HG03575 (cell line): ENCODE measurements around the gene TMEM63C.

Source experiments
- ATAC-seq: cut with Tn5 transposase; IDR thresholded peaks from one replicate; pipeline ENCODE4 v1.9.1; 2021; ENCODE audit not compliant: unreplicated experiment, insufficient number of reproducible peaks, low FRiP score; ENCODE audit errors: extremely low read depth

TMEM63C gene, protein sequence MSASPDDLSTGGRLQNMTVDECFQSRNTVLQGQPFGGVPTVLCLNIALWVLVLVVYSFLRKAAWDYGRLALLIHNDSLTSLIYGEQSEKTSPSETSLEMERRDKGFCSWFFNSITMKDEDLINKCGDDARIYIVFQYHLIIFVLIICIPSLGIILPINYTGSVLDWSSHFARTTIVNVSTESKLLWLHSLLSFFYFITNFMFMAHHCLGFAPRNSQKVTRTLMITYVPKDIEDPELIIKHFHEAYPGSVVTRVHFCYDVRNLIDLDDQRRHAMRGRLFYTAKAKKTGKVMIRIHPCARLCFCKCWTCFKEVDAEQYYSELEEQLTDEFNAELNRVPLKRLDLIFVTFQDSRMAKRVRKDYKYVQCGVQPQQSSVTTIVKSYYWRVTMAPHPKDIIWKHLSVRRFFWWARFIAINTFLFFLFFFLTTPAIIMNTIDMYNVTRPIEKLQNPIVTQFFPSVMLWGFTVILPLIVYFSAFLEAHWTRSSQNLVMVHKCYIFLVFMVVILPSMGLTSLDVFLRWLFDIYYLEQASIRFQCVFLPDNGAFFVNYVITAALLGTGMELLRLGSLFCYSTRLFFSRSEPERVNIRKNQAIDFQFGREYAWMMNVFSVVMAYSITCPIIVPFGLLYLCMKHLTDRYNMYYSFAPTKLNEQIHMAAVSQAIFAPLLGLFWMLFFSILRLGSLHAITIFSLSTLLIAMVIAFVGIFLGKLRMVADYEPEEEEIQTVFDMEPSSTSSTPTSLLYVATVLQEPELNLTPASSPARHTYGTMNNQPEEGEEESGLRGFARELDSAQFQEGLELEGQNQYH

GRCh38 chr14:77181603-77182437 is at the start of gene TMEM63C:
Gene TMEM63C (plus strand): TSS chr14:77181798. CDS start chr14:77218814, 37,016 bp downstream.
- ATAC-seq, result peak; percentile 55

DNA sequence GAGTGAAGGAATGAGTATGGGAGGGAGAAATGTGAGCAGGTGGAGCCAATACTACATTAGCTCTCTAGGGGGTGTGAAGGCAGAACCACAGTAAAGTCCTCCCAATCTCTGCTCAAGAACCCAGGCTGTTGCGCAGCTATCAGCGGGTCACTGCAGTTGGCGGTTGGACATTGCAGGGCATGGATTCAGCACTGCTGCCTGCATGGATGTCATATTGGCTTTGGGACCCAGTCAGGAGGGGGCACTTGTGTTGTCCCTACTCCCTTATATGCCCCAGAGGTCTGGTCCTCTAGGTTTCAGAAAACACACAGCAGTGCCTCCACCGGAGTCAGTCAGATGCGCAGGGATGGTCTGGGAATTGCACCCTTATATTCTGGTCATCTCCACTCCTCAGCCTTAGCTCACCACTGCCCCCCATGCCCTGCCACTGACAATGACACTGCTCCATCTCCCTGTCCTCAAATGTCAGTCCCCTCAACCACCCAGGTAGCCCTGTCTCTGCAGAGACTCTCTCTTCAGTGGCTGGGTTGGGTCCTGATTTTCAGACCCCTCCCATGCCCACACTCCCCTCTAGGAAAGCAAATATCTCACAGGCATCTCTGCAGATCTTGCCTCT is 49.6 kb upstream of the TMEM63C start:
- no peak for ATAC-seq

DNA sequence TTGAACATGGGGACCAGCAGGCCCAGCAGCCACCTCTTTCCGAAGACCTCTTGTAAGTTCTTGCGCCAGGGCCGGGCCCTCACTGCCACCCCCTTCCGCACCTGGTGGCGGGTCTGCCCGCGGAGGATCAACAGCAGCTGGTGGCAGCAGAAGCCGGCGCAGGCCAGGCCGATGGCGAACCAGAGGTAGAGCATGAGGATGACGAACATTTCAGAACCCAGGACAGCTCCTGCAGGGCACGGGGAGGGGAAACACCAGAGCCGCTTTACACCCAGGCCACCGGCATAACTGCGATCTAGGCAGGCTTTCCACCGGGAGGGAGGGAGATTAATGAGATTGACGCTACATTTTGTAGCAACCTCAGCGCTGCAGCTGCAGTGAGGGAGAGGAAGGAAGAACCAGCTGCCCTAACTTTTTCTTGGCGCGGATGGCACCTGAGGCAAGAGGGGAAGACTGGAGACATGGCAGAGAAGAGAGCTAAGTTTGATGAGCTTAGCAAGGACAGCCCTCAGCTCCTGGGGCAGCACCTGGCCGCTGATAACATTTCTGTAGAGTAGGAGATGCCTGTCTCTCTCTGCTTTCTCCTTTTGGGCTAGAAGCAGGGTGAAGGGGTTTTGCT is 47.8 kb upstream of the TMEM63C start:
- no peak for ATAC-seq

GRCh38 chr14:77139022-77139421 is 42.6 kb upstream of the TMEM63C start:
- no peak for ATAC-seq

GRCh38 chr14:77139540-77140358 is 41.8 kb upstream of the TMEM63C start:
- ATAC-seq, result no peak

DNA sequence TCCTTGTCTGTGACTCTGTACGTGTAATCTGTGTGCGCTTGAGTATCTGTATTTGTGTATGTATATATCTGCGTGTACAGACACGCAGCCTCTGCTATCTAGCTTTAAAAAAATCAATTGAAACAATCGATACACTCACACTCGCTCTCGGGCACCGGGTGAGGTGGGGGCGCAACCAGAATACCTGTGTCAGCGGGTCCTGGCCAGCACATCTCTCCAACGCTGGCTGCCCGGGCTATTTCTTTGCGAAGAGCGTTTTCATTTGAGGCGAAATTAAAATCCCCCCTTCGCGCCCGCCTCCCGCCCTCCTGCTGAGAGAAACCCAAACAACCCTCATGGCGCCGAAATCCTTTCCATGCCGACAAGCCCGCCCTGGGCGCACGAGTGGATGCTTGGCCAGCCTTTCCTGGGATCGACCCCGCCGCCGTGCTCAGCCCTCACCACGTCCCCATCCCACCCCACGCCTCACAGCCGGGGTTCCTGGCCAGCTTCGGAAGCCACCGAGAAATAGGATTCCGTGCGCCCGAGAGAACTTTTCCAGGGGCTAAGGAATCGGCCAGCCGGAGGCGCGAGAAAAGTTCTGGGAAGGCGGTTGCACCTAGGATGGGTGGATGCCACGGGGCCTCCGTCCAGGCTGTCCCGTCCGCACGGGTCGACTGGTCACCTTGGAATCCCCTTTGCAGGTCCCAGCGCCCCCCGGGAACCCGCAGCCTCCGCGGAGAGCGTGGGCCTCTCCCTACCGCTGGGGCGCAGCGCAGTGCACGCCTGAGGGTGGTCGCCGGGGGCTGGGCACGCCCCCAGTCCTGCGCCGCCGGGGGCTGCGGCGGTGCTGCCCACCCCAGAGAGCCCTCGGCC is 41.0 kb upstream of the TMEM63C start:
- no peak for ATAC-seq

GRCh38 chr14:77141214-77142004 is 40.2 kb upstream of the TMEM63C start, which contains the start of gene ZDHHC22:
Gene ZDHHC22 (minus strand): TSS chr14:77141791. CDS start chr14:77139738, 2,053 bp downstream.
- no peak for ATAC-seq

- no peak for ATAC-seq
Measured at GRCh38 chr14:77142005-77142800, 39.4 kb upstream of the TMEM63C start.

GRCh38 chr14:77143071-77143470 is 38.5 kb upstream of the TMEM63C start:
- ATAC-seq, result no peak

- ATAC-seq, result no peak
Measured at GRCh38 chr14:77144412-77145115, 37.0 kb upstream of the TMEM63C start.

DNA sequence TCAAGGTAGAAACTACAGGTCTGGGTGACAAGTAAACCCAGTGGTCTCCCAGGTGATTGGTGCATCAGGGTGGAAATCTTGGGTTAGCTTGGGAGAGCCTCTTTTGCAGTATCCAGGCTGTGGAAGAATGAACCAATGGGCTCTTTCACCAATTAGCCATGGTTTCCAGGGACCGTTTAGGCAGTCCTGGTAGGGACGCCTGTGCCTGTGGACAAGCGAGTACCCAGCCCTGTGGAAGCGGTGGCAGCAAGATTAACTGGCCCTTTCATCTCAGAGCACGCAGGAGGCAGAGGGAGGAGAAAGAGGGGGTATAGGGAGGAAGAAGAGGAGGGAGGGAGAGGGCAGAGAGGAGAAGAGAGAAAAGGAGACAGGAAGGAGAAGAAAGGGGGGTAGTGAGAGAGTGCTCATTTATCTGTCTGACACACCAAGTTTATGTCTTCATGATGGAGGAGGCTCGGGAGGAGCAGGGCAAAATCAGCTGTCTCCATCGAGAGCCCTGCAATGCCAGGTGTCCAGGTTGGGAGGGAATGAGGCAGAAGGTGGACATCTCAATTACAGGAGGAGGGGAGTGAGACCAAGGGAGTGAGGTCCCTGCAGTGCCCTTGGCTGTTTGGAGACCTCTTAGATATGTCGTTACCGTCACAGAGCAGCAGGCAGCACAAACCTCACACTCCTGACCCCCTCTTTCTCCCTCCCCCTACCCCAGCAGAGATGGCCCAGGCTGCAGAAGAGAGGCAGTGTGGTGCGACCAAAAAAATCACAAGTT is 35.4 kb upstream of the TMEM63C start:
- ATAC-seq, result no peak

DNA sequence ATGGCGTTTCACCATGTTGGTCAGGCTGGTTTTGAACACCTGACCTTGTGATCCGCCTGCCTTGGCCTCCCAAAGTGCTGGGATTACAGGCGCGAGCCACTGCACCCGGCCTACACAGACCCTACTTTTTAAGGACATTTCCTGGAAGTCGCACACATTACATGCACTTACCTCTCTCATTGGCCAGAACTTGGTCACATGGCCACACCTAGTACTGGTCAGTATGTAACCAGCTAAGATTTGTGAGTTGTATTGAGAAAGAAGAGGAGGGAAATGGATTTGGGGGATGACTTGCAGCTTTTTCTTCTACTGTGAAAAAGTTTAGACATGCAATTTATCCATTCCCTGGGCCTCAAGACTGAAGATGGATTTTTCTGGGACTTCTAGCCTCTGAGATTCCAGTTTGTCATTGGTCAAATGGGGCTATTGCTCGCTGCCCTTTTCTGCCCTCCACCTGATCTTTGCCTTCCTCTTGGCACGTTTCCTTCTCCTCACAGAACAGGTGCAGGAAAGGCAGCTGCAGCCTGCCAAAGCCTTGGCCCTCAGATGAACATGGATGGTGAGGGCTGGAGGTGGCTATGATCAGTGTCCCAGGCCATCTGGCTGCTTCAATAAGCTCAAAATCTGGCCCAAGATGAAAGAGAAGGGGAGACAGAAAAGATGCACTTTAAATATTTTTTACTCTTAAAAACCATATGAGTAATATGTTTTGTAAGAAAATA is 32.9 kb upstream of the TMEM63C start:
- no peak for ATAC-seq

DNA sequence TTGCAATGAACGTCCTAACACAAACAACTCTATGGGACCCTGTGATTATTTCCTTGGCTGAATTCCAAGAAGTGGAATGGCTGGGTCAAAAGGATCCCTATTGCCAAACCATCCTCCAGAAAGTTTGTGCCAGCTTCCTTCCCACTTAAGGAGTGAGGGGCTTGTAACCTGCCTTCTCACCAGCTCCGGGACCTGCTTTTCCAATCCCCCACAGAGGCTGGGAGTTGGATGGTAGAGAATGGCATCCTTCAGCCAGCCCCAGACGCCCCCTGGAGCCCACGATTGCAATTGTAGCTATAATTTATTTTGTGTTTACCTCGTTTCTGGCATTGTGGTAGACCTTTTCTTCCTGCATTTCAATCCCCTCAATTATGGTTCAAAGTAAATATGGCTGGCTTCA is 30.4 kb upstream of the TMEM63C start:
- ATAC-seq, result no peak
